OCI-LY3 (cell line): ENCODE measurements around the gene TCF4.

Source experiments
- H2AFZ ChIP-seq: fragments of 200-600, 300-600 bp; shearing (Covaris generic); 2 replicates; pipeline ENCODE4 v1.6.0; 2014; ENCODE audit warnings: antibody characterized with exemption, low read depth, low read length
- H3K27ac ChIP-seq: fragments of 200-600, 300-600 bp; sonication (generic); 2 replicates; pipeline ENCODE4 v1.5.1; 2014; ENCODE audit warnings: mild to moderate bottlenecking, low read length, moderate library complexity, mixed read lengths
- H3K27me3 ChIP-seq: fragments of 200-600, 300-600 bp; sonication (generic); 2 replicates; pipeline ENCODE4 v1.6.1; 2014; ENCODE audit warnings: low read depth, low read length, mixed read lengths
- H3K36me3 ChIP-seq: fragments of 200-600, 300-600 bp; sonication (generic); replicated peaks from 2 replicates; pipeline ENCODE3; 2014; ENCODE audit warnings: low read depth, low read length, mixed read lengths
- H3K4me1 ChIP-seq: fragments of 300-600, 200-600 bp; sonication (generic); 2 replicates; pipeline ENCODE4 v1.6.1; 2014; ENCODE audit warnings: low read length, mixed read lengths
- H3K4me2 ChIP-seq: fragments of 200-600, 300-600 bp; sonication (generic); 2 replicates; pipeline ENCODE4 v1.6.1; 2014; ENCODE audit warnings: low read length, mixed read lengths
- H3K4me3 ChIP-seq: fragments of 300-600, 200-600 bp; sonication (generic); 2 replicates; pipeline ENCODE4 v1.5.1; 2014; ENCODE audit warnings: antibody characterized with exemption, mild to moderate bottlenecking, low read length, moderate library complexity
- H3K79me2 ChIP-seq: fragments of 300-600, 200-600 bp; shearing (Covaris generic); 2 replicates; pipeline ENCODE4 v1.6.1; 2014; ENCODE audit warnings: mild to moderate bottlenecking, low read length, mixed read lengths
- H3K9ac ChIP-seq: fragments of 300-600, 200-600 bp; shearing (Covaris generic); 2 replicates; pipeline ENCODE4 v1.6.0; 2014; ENCODE audit warnings: mild to moderate bottlenecking, low read length, moderate library complexity
- H3K9me3 ChIP-seq: fragments of 200-600, 300-600 bp; shearing (Covaris generic); 2 replicates; pipeline ENCODE4 v1.6.1; 2014; ENCODE audit warnings: low read length, mixed read lengths; ENCODE audit not compliant: insufficient read depth
- H4K20me1 ChIP-seq: fragments of 200-600, 300-600 bp; sonication (generic); 2 replicates; pipeline ENCODE4 v1.6.1; 2016; ENCODE audit warnings: low read length, mixed read lengths; ENCODE audit not compliant: insufficient read depth
- EZH2phosphoT487 ChIP-seq: fragments of 200-600 bp; shearing (Covaris generic); IDR thresholded peaks from 2 replicates; pipeline ENCODE4 v1.6.1; 2018; ENCODE audit warnings: antibody characterized with exemption, mixed run types, low read depth
- TF ChIP-seq, protein P1 (sequence below): fragments of 200-600, 300-600 bp; sonication (generic); IDR thresholded peaks from 2 replicates; pipeline ENCODE4 v1.5.1; 2014; ENCODE audit warnings: antibody characterized with exemption, low read length, low read depth

Gene TCF4

DNA sequence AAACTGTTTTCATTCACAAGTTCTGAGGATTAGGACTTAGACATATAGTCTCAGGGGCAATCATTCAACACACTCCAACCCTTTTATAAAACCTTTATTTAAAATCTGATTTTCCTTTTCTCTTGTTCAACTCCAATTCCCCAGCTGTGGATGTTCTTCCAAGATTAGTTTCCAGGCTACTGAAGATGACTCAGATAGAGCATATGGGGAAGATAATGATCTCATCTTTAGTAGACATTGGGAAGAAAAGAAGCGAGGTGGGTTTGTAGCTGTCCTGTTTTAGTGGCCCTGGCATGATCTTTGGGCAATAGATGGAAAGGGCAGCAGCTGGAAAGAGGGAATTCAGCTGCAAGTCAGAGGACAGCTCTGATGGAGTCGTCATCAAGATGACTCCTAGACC lies 381.1 kb downstream of the TCF4 start:
- H4K20me1 ChIP-seq, result no peaks in the 10 kb centered on the region
- H3K36me3 ChIP-seq, result peaks cover 15% of the 10 kb centered on the region
- H3K9ac ChIP-seq, result no peak overlapping the region
- H3K9me3 ChIP-seq, result peaks cover 23% of the 10 kb centered on the region
- no peak overlapping the region for H3K4me3 ChIP-seq
- no peak overlapping the region for H2AFZ ChIP-seq
- H3K4me2 ChIP-seq, result no peak overlapping the region
- no peak overlapping the region for H3K27ac ChIP-seq
- peaks cover 5% of the 10 kb centered on the region; the same call in 1 of the 2 replicates for H3K4me1 ChIP-seq
- no peaks in the 10 kb centered on the region for H3K27me3 ChIP-seq
- TF ChIP-seq, protein P1, sequence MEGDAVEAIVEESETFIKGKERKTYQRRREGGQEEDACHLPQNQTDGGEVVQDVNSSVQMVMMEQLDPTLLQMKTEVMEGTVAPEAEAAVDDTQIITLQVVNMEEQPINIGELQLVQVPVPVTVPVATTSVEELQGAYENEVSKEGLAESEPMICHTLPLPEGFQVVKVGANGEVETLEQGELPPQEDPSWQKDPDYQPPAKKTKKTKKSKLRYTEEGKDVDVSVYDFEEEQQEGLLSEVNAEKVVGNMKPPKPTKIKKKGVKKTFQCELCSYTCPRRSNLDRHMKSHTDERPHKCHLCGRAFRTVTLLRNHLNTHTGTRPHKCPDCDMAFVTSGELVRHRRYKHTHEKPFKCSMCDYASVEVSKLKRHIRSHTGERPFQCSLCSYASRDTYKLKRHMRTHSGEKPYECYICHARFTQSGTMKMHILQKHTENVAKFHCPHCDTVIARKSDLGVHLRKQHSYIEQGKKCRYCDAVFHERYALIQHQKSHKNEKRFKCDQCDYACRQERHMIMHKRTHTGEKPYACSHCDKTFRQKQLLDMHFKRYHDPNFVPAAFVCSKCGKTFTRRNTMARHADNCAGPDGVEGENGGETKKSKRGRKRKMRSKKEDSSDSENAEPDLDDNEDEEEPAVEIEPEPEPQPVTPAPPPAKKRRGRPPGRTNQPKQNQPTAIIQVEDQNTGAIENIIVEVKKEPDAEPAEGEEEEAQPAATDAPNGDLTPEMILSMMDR, result no peak
- no peak for TF ChIP-seq EZH2phosphoT487
- no peaks in the 10 kb centered on the region for H3K79me2 ChIP-seq

DNA sequence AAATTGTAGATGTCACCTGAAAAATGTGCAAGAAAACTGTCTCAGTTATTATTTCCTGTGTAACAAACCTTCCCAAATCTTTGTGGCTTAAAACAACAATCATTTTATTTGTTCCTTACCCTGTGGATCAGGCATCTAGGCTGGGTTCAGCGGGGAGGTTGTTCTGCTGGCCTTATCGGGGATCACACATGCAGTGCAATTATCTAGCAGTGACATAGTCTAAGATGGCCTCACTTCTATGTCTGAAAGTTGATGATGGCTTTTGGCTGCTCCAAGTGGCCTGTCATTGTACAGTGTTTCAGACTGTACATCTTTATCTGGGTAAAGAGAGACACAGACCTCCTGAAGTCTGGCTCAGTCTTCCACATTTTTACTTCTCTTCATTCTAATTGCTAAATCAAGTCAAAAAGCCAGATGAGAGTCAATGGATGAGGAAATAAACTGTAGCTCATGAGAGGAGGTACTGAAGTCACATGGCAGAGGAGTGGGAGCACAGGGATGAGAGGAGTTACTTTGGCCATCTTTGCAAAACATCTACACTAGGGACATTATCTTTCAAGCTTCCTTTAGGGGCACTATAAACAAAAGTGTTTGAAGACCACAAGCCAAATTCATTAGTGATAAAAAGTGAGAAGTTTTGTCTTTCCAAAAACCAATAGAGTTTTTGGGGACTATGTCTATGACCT lies 385.6 kb downstream of the TCF4 start:
- no peaks in the 10 kb centered on the region for H3K79me2 ChIP-seq
- TF ChIP-seq EZH2phosphoT487, result no peak
- TF ChIP-seq, protein P1, result no peak
- H3K4me2 ChIP-seq, result no peak overlapping the region
- H2AFZ ChIP-seq, result no peak overlapping the region
- no peak overlapping the region for H3K4me3 ChIP-seq
- no peak overlapping the region for H3K9ac ChIP-seq
- H3K9me3 ChIP-seq, result peaks cover 16% of the 10 kb centered on the region
- H3K36me3 ChIP-seq, result peaks cover 12% of the 10 kb centered on the region
- no peaks in the 10 kb centered on the region for H4K20me1 ChIP-seq
- no peaks in the 10 kb centered on the region; the same call in 1 of the 2 replicates for H3K4me1 ChIP-seq
- H3K27ac ChIP-seq, result no peak overlapping the region
- H3K27me3 ChIP-seq, result no peaks in the 10 kb centered on the region

DNA sequence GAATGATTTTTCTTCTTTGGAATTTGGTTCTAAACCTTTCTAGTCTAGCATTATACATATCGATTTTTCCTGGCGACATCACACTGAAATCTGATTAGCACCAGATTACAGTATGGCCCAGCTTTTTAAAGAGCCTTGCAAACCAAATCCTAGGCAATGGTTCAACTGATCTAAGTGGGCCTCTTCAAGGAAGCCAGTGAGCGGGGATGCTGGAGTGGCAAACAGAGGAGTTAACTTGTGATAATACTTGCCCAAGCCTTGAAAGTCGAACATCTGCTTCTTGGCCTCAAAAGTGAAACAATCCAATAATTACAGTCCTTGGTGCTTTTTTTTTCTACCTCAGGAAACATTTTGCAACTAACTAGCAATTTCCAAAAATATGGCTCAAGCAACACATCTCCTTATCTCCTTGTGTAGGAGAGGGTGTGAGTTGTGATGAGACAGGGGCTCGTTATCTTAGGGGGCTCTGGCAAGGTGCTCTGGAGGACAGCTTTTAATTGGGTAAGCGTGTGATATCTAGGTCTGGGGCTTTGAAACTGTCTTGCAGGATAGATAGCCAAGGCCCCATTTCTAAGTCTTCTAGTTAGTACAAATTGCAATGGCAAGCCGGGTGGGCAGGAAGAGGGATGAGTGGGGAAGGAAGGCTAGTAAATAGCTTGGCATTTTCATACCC lies 388.6 kb downstream of the TCF4 start:
- TF ChIP-seq, protein P1, result no peak
- no peak for TF ChIP-seq EZH2phosphoT487
- H3K4me1 ChIP-seq, result peaks cover 4% of the 10 kb centered on the region; the same call in 1 of the 2 replicates
- H3K27me3 ChIP-seq, result no peaks in the 10 kb centered on the region
- H3K9ac ChIP-seq, result no peak overlapping the region
- H2AFZ ChIP-seq, result no peak overlapping the region; the same call in 1 of the 2 replicates
- H3K36me3 ChIP-seq, result peaks cover 12% of the 10 kb centered on the region
- H3K4me2 ChIP-seq, result no peak overlapping the region
- no peaks in the 10 kb centered on the region for H3K79me2 ChIP-seq
- H3K9me3 ChIP-seq, result peaks cover 16% of the 10 kb centered on the region
- H3K4me3 ChIP-seq, result no peak overlapping the region
- H3K27ac ChIP-seq, result no peak overlapping the region
- H4K20me1 ChIP-seq, result no peaks in the 10 kb centered on the region

DNA sequence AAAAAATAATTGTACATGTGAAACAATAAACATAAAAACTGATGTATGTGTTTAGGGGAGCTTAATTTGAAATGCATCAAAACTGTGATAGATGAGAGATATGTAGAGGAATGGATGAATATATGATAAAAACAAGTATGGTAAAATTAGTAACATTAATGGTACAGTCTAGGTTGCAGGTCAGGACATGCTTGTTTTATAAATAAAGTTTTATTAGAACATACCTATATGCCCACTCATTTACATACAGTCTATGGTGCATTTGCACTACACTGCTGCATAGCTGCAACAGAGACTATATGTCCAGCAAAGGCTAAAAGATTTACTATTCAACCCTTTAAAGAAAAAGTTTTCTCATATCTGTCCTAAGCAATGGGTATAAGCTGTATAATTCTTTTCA lies 392.1 kb downstream of the TCF4 start:
- Histone ChIP-seq H2AFZ (no peak overlapping the region), H3K4me1 (peaks cover 4% of the 10 kb centered on the region; the same call in 1 of the 2 replicates), H3K36me3 (no peaks in the 10 kb centered on the region), H3K4me3 (no peak overlapping the region), H3K27ac (no peak overlapping the region), H3K9ac (no peak overlapping the region), H3K79me2 (no peaks in the 10 kb centered on the region), H3K27me3 (no peaks in the 10 kb centered on the region), H3K4me2 (no peak overlapping the region), H4K20me1 (no peaks in the 10 kb centered on the region), H3K9me3 (no peaks in the 10 kb centered on the region)
- no peak for TF ChIP-seq EZH2phosphoT487
- TF ChIP-seq, protein P1, result no peak
